ENCODE measurements around the gene LAMA3.

DNA sequence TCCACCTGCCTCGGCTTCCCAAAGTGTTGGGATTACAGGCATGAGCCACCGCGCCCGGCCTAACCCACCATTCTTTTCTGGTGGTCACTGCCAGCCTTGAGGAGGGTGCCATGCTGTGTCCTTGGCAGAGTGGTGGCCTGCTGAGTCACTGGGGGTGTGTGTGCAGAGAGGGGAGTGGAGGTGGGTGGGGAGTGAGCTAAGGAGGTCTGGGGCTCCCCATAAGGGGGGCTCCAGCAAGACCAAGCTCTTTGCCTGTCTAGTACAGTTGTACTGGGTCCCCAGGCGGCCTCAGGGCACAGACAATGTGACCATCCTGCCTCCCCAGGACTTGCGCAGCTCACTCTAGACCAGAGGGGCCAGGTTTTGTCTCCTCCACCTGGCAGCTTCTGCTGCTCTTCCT lies 36.1 kb downstream of the LAMA3 start:
- TF ChIP-seq EZH2phosphoT487 (IDR thresholded peaks at IDR 0.05; ENCODE audit: unreplicated experiment) (no peak), POLR2AphosphoS5 (IDR thresholded peaks at IDR 0.05; ENCODE audit: low read depth) (no peak), STAT1 (IDR thresholded peaks at IDR 0.05; ENCODE audit: unreplicated experiment) (no peak), CREB1 (CRISPR knock-in tag; IDR thresholded peaks at IDR 0.05; ENCODE audit: low read depth) (no peak), EZH2 (IDR thresholded peaks at IDR 0.05; ENCODE audit: low read depth, unreplicated experiment) (no peak), JUNB (IDR thresholded peaks at IDR 0.05; ENCODE audit: unreplicated experiment) (no peak), ZNF331 (CRISPR knock-in tag; IDR thresholded peaks at IDR 0.05; ENCODE audit: low read depth) (no peak)
- TF ChIP-seq, protein P1, sequence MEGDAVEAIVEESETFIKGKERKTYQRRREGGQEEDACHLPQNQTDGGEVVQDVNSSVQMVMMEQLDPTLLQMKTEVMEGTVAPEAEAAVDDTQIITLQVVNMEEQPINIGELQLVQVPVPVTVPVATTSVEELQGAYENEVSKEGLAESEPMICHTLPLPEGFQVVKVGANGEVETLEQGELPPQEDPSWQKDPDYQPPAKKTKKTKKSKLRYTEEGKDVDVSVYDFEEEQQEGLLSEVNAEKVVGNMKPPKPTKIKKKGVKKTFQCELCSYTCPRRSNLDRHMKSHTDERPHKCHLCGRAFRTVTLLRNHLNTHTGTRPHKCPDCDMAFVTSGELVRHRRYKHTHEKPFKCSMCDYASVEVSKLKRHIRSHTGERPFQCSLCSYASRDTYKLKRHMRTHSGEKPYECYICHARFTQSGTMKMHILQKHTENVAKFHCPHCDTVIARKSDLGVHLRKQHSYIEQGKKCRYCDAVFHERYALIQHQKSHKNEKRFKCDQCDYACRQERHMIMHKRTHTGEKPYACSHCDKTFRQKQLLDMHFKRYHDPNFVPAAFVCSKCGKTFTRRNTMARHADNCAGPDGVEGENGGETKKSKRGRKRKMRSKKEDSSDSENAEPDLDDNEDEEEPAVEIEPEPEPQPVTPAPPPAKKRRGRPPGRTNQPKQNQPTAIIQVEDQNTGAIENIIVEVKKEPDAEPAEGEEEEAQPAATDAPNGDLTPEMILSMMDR (conservative IDR thresholded peaks at IDR 0.05; ENCODE audit: low read depth in 2 of 2), result no peak
- TF ChIP-seq, protein P2, sequence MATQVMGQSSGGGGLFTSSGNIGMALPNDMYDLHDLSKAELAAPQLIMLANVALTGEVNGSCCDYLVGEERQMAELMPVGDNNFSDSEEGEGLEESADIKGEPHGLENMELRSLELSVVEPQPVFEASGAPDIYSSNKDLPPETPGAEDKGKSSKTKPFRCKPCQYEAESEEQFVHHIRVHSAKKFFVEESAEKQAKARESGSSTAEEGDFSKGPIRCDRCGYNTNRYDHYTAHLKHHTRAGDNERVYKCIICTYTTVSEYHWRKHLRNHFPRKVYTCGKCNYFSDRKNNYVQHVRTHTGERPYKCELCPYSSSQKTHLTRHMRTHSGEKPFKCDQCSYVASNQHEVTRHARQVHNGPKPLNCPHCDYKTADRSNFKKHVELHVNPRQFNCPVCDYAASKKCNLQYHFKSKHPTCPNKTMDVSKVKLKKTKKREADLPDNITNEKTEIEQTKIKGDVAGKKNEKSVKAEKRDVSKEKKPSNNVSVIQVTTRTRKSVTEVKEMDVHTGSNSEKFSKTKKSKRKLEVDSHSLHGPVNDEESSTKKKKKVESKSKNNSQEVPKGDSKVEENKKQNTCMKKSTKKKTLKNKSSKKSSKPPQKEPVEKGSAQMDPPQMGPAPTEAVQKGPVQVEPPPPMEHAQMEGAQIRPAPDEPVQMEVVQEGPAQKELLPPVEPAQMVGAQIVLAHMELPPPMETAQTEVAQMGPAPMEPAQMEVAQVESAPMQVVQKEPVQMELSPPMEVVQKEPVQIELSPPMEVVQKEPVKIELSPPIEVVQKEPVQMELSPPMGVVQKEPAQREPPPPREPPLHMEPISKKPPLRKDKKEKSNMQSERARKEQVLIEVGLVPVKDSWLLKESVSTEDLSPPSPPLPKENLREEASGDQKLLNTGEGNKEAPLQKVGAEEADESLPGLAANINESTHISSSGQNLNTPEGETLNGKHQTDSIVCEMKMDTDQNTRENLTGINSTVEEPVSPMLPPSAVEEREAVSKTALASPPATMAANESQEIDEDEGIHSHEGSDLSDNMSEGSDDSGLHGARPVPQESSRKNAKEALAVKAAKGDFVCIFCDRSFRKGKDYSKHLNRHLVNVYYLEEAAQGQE (IDR thresholded peaks at IDR 0.05; ENCODE audit: unreplicated experiment), result no peak
- TF ChIP-seq, protein P3, sequence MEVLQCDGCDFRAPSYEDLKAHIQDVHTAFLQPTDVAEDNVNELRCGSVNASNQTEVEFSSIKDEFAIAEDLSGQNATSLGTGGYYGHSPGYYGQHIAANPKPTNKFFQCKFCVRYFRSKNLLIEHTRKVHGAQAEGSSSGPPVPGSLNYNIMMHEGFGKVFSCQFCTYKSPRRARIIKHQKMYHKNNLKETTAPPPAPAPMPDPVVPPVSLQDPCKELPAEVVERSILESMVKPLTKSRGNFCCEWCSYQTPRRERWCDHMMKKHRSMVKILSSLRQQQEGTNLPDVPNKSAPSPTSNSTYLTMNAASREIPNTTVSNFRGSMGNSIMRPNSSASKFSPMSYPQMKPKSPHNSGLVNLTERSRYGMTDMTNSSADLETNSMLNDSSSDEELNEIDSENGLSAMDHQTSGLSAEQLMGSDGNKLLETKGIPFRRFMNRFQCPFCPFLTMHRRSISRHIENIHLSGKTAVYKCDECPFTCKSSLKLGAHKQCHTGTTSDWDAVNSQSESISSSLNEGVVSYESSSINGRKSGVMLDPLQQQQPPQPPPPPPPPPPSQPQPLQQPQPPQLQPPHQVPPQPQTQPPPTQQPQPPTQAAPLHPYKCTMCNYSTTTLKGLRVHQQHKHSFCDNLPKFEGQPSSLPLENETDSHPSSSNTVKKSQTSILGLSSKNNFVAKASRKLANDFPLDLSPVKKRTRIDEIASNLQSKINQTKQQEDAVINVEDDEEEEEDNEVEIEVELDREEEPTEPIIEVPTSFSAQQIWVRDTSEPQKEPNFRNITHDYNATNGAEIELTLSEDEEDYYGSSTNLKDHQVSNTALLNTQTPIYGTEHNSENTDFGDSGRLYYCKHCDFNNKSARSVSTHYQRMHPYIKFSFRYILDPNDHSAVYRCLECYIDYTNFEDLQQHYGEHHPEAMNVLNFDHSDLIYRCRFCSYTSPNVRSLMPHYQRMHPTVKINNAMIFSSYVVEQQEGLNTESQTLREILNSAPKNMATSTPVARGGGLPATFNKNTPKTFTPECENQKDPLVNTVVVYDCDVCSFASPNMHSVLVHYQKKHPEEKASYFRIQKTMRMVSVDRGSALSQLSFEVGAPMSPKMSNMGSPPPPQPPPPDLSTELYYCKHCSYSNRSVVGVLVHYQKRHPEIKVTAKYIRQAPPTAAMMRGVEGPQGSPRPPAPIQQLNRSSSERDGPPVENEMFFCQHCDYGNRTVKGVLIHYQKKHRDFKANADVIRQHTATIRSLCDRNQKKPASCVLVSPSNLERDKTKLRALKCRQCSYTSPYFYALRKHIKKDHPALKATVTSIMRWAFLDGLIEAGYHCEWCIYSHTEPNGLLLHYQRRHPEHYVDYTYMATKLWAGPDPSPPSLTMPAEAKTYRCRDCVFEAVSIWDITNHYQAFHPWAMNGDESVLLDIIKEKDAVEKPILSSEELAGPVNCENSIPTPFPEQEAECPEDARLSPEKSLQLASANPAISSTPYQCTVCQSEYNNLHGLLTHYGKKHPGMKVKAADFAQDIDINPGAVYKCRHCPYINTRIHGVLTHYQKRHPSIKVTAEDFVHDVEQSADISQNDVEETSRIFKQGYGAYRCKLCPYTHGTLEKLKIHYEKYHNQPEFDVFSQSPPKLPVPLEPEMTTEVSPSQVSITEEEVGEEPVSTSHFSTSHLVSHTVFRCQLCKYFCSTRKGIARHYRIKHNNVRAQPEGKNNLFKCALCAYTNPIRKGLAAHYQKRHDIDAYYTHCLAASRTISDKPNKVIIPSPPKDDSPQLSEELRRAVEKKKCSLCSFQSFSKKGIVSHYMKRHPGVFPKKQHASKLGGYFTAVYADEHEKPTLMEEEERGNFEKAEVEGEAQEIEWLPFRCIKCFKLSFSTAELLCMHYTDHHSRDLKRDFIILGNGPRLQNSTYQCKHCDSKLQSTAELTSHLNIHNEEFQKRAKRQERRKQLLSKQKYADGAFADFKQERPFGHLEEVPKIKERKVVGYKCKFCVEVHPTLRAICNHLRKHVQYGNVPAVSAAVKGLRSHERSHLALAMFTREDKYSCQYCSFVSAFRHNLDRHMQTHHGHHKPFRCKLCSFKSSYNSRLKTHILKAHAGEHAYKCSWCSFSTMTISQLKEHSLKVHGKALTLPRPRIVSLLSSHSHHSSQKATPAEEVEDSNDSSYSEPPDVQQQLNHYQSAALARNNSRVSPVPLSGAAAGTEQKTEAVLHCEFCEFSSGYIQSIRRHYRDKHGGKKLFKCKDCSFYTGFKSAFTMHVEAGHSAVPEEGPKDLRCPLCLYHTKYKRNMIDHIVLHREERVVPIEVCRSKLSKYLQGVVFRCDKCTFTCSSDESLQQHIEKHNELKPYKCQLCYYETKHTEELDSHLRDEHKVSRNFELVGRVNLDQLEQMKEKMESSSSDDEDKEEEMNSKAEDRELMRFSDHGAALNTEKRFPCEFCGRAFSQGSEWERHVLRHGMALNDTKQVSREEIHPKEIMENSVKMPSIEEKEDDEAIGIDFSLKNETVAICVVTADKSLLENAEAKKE (CRISPR knock-in tag; IDR thresholded peaks at IDR 0.05), result no peak
